K562 (cell line): ENCODE results near the gene CPTP. TPM values are rescaled to one million over a fixed set of nuclear protein-coding genes. Genes with fewer than 3 reads are reported as not detected.

Source experiments
- DACH1 ChIP-seq: fragments of 450-650 bp; IDR thresholded peaks from 2 replicates; pipeline ENCODE4 v1.6.1; 2018; ENCODE audit not compliant: partially characterized antibody
- FOXK1 ChIP-seq: sonication (generic); formaldehyde crosslinking; IDR thresholded peaks from 2 replicates; pipeline ENCODE4 v1.8.0; 2022; ENCODE audit warnings: missing genetic modification reagents, mild to moderate bottlenecking, borderline replicate concordance
- SIN3B ChIP-seq: fragments of 450-650 bp; IDR thresholded peaks from 2 replicates; pipeline ENCODE4 v1.6.1; 2017; ENCODE audit warnings: low read depth, mild to moderate bottlenecking, moderate library complexity
- SMAD3 ChIP-seq: fragments of 450-650 bp; formaldehyde crosslinking; conservative IDR thresholded peaks from 2 replicates; pipeline ENCODE4 v1.4.0; 2020; ENCODE audit warnings: mild to moderate bottlenecking
- SRSF3 ChIP-seq: fragments of 200-400 bp; formaldehyde crosslinking; IDR thresholded peaks from 2 replicates; pipeline ENCODE4 v1.6.1; 2016; ENCODE audit warnings: mild to moderate bottlenecking, low read length, moderate library complexity; ENCODE audit not compliant: insufficient read depth
- TOE1 ChIP-seq, 2 experiments: fragments of 450-650 bp in 1 of 2; sonication (generic) in 1 of 2; formaldehyde crosslinking in 1 of 2; IDR thresholded peaks; 2 replicates each; pipeline versions ENCODE4 v1.7.1 to v1.8.0; 2016 to 2022; ENCODE audit warnings: borderline replicate concordance in 2 of 2, mild to moderate bottlenecking in 2 of 2, antibody characterized with exemption in 1 of 2, inconsistent platforms in 1 of 2, low read depth in 1 of 2, missing genetic modification reagents in 1 of 2, moderate library complexity in 1 of 2
- TRIM24 ChIP-seq, 2 experiments: fragments of 450-650 bp; IDR thresholded peaks; 2 replicates each; pipeline ENCODE4 v1.6.1; 2016
- U2AF1 ChIP-seq: fragments of 200-400 bp; formaldehyde crosslinking; optimal IDR thresholded peaks from 2 replicates; pipeline ENCODE3; 2017; ENCODE audit warnings: mild to moderate bottlenecking, low read depth, low read length, moderate library complexity
- YBX1 ChIP-seq: fragments of 450-650 bp; IDR thresholded peaks from 2 replicates; pipeline ENCODE4 v1.7.1; 2016; ENCODE audit warnings: mild to moderate bottlenecking
- ZC3H11A ChIP-seq: IDR thresholded peaks from 2 replicates; pipeline ENCODE4 v1.6.1; 2012; ENCODE audit warnings: low read depth, low read length, improper control_type of control experiment
- ZKSCAN3 ChIP-seq: fragments of 250-450 bp; sonication (Bioruptor Pico); IDR thresholded peaks from 2 replicates; pipeline ENCODE4 v1.4.0; 2020
- ZNF253 ChIP-seq: fragments of 250-450 bp; sonication (Bioruptor Pico); conservative IDR thresholded peaks from 2 replicates; pipeline ENCODE4 v1.6.1; 2021; ENCODE audit warnings: mild to moderate bottlenecking
- ZNF436 ChIP-seq: fragments of 250-450, 450-650 bp; sonication (Bioruptor Pico); formaldehyde crosslinking; IDR thresholded peaks from 2 replicates; pipeline ENCODE4 v1.7.0; 2020; ENCODE audit warnings: mild to moderate bottlenecking
- ZNF586 ChIP-seq: fragments of 450-650 bp; formaldehyde crosslinking; conservative IDR thresholded peaks from 2 replicates; pipeline ENCODE4 v1.4.0; 2020; ENCODE audit warnings: mild to moderate bottlenecking, moderate library complexity
- polyA plus RNA-seq, 8 experiments: library from polyadenylated mRNA; depleted of rRNA in 4 of 8; stranded (reverse) in 5 of 8; unstranded in 3 of 8; fragments of >200 nt; fragmentation: Nextera tagmentation in 2 of 8; fragmentation: Illumina TruSeq in 1 of 8; extraction: Ambion mirVana in 2 of 8; extraction: Trizol in 1 of 8; gene quantifications; 2 replicates each; pipeline versions ENCODE4 v1.2.1 to v1.2.3, GENCODE V29; 2011 to 2014; ENCODE audit warnings: inconsistent platforms in 1 of 8, missing spikeins in 1 of 8
- total RNA-seq, 7 experiments: library from RNA; depleted of rRNA in 6 of 7; stranded (reverse); fragments of >200 nt in 6 of 7; fragmentation: Illumina TruSeq in 2 of 7; extraction: Trizol in 2 of 7; gene quantifications; 2 replicates each; pipeline versions ENCODE4 v1.2.1 to v1.2.3, GENCODE V29; 2011 to 2021; ENCODE audit warnings: low replicate concordance in 1 of 7
- TF ChIP-seq, protein P1 (sequence below), 3 experiments: fragments of 200-800 bp in 1 of 3; sonication (Bioruptor generic) in 1 of 3; sonication (generic) in 1 of 3; formaldehyde crosslinking in 1 of 3; IDR thresholded peaks; 2 replicates each; pipeline versions ENCODE4 v1.6.1 to v1.8.0; 2016 to 2022; ENCODE audit warnings: mild to moderate bottlenecking in 2 of 3, missing compliant biosample characterization in 2 of 3, missing genetic modification characterization in 2 of 3, missing genetic modification reagents in 1 of 3
- TF ChIP-seq, protein P2 (sequence below), 2 experiments: fragments of 450-650 bp; conservative IDR thresholded peaks; 2 replicates each; pipeline ENCODE4 v1.6.1; 2017; ENCODE audit warnings: mild to moderate bottlenecking in 2 of 2, moderate library complexity in 2 of 2
- TF ChIP-seq, protein P3 (sequence below): fragments of 450-650 bp; formaldehyde crosslinking; IDR thresholded peaks from 2 replicates; pipeline ENCODE4 v1.4.0; 2020; ENCODE audit warnings: mild to moderate bottlenecking, mixed read lengths
- TF ChIP-seq, protein P4 (sequence below): sonication (generic); formaldehyde crosslinking; IDR thresholded peaks from 2 replicates; pipeline ENCODE4 v1.5.0; 2020; ENCODE audit warnings: missing genetic modification reagents
- TF ChIP-seq, protein P5 (sequence below): fragments of 250-450 bp; sonication (Bioruptor Pico); IDR thresholded peaks from 2 replicates; pipeline ENCODE4 v1.5.1; 2021; ENCODE audit warnings: mild to moderate bottlenecking

Gene CPTP
- total and polyA plus RNA-seq, 9 of the 15 experiments (the other 6 are each of a cell fraction or from before 2014, with no cell fraction given): 0.11 to 25.8 (median 3.5) TPM

DNA sequence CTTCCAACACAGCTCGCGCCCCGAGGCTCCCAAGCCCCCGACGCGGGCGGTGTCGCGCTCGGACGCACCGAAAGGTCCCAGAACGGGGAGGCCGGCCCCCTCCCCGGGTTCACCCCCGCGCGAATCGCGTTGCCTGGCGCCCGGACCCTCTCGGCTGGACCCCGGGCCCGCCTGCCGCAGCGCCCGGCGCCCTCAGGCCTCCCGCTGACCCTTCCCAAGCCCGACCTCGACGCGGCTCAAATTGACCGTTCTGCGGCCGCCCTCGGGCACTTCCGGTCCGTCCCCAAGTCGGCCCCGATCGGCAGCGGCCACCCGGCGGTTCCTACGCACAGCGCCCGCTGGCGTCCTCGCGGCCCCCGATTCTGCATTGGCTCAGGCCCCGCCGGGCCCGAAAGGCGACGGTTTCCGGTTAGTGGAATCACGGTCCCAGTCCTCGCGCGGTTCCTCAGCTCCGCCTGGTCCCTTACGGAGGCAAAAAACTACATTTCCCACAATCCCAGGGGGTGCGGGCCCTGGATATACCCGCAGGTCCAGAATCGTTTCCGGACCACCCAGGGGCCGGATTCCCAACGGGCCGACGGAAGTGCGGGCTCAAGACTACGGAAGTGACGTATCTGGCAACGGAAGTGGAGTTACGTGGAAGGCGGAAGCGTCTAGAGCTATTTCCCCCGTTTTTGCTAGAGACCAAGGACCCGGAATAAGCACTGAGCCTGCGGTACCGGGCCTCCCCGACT is 50.5 kb downstream of the CPTP start, which contains the start of gene AURKAIP1 (continued):
- TF ChIP-seq, protein P1, sequence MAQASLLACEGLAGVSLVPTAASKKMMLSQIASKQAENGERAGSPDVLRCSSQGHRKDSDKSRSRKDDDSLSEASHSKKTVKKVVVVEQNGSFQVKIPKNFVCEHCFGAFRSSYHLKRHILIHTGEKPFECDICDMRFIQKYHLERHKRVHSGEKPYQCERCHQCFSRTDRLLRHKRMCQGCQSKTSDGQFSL (CRISPR knock-in tag; IDR thresholded peaks at IDR 0.05): peak; percentile 28; the same call in 1 of the 2 replicates
- TF ChIP-seq, protein P1 (tag; IDR thresholded peaks at IDR 0.05): no peak
- TF ChIP-seq, protein P2, sequence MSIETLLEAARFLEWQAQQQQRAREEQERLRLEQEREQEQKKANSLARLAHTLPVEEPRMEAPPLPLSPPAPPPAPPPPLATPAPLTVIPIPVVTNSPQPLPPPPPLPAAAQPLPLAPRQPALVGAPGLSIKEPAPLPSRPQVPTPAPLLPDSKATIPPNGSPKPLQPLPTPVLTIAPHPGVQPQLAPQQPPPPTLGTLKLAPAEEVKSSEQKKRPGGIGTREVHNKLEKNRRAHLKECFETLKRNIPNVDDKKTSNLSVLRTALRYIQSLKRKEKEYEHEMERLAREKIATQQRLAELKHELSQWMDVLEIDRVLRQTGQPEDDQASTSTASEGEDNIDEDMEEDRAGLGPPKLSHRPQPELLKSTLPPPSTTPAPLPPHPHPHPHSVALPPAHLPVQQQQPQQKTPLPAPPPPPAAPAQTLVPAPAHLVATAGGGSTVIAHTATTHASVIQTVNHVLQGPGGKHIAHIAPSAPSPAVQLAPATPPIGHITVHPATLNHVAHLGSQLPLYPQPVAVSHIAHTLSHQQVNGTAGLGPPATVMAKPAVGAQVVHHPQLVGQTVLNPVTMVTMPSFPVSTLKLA (conservative IDR thresholded peaks at IDR 0.05): peak; percentile 87 to 96
- TF ChIP-seq ZKSCAN3 (CRISPR knock-in tag): no peak
- peak; percentile 98 for TF ChIP-seq SIN3B
- 0 out of 2 replicates have a peak, but pooled peaks have one; percentile 23 for TF ChIP-seq SRSF3
- TF ChIP-seq SMAD3 (CRISPR knock-in tag): peak; percentile 92
- TF ChIP-seq TRIM24 (IDR thresholded peaks at IDR 0.05): peak in 1 of 2 experiments; percentile 100; a peak in 2 of 4 replicates
- peak; percentile 56; the same call in 1 of the 2 replicates for TF ChIP-seq ZC3H11A
- TF ChIP-seq TOE1 (IDR thresholded peaks at IDR 0.05; ENCODE audit: borderline replicate concordance): peak; percentile 97
- peak; percentile 70; the same call in 1 of the 2 replicates for TF ChIP-seq TOE1 (CRISPR knock-in tag; IDR thresholded peaks at IDR 0.05; ENCODE audit: borderline replicate concordance, low read depth)
- TF ChIP-seq, protein P3, sequence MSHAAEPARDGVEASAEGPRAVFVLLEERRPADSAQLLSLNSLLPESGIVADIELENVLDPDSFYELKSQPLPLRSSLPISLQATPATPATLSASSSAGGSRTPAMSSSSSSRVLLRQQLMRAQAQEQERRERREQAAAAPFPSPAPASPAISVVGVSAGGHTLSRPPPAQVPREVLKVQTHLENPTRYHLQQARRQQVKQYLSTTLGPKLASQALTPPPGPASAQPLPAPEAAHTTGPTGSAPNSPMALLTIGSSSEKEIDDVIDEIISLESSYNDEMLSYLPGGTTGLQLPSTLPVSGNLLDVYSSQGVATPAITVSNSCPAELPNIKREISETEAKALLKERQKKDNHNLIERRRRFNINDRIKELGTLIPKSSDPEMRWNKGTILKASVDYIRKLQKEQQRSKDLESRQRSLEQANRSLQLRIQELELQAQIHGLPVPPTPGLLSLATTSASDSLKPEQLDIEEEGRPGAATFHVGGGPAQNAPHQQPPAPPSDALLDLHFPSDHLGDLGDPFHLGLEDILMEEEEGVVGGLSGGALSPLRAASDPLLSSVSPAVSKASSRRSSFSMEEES (CRISPR knock-in tag): no peak
- TF ChIP-seq, protein P4, sequence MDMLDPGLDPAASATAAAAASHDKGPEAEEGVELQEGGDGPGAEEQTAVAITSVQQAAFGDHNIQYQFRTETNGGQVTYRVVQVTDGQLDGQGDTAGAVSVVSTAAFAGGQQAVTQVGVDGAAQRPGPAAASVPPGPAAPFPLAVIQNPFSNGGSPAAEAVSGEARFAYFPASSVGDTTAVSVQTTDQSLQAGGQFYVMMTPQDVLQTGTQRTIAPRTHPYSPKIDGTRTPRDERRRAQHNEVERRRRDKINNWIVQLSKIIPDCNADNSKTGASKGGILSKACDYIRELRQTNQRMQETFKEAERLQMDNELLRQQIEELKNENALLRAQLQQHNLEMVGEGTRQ (CRISPR knock-in tag): no peak; the same call in 1 of the 2 replicates
- TF ChIP-seq DACH1: peak; percentile 46
- peak; percentile 92; the same call in 1 of the 2 replicates for TF ChIP-seq FOXK1 (CRISPR knock-in tag)
- TF ChIP-seq ZNF436 (CRISPR knock-in tag): no peak
- no peak for TF ChIP-seq YBX1
- TF ChIP-seq, protein P5, sequence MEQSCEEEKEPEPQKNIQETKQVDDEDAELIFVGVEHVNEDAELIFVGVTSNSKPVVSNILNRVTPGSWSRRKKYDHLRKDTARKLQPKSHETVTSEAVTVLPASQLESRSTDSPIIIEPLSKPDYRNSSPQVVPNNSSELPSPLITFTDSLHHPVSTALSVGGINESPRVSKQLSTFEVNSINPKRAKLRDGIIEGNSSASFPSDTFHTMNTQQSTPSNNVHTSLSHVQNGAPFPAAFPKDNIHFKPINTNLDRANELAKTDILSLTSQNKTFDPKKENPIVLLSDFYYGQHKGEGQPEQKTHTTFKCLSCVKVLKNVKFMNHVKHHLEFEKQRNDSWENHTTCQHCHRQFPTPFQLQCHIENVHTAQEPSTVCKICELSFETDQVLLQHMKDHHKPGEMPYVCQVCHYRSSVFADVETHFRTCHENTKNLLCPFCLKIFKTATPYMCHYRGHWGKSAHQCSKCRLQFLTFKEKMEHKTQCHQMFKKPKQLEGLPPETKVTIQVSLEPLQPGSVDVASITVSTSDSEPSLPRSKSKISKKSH (CRISPR knock-in tag): no peak
- TF ChIP-seq ZNF586 (CRISPR knock-in tag): no peak
- no peak for TF ChIP-seq ZNF253 (CRISPR knock-in tag)
- peak; percentile 100 for TF ChIP-seq U2AF1
